ENCODE results near the gene NKAIN2.

DNA sequence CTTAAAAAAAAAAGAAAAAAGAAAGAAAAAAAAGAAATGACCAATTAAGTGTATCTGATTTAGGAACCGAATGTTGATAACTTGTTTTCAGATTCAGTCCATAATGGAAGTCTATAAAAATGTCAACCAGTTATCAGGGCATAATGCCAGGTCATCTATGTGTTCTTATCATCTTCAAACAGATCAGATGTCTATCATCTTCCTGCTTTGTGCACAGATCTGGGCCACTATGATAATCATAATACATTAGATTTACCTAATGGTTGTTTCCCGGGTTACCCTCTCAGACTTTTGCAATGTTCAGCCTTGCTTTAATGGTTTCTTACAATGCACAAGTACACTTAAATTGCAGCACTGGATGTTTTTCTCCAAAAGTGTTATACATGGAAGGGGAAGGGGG, 100.6 kb downstream of the NKAIN2 start:
- TF ChIP-seq RFX1 (IDR thresholded peaks at IDR 0.05) (no peak), RBM34 (IDR thresholded peaks at IDR 0.05; ENCODE audit: borderline replicate concordance, insufficient read depth, low read length) (no peak), GTF2E2 (tag; IDR thresholded peaks at IDR 0.05) (no peak), SAFB2 (IDR thresholded peaks at IDR 0.05; ENCODE audit: borderline replicate concordance, low read depth, low read length, severe bottlenecking) (no peak), MEF2A (IDR thresholded peaks at IDR 0.05; ENCODE audit: control insufficient read depth, low read depth, low read length) (no peak), BHLHE40 (IDR thresholded peaks at IDR 0.05; ENCODE audit: low read length) (no peak)
- TF ChIP-seq, protein P1, sequence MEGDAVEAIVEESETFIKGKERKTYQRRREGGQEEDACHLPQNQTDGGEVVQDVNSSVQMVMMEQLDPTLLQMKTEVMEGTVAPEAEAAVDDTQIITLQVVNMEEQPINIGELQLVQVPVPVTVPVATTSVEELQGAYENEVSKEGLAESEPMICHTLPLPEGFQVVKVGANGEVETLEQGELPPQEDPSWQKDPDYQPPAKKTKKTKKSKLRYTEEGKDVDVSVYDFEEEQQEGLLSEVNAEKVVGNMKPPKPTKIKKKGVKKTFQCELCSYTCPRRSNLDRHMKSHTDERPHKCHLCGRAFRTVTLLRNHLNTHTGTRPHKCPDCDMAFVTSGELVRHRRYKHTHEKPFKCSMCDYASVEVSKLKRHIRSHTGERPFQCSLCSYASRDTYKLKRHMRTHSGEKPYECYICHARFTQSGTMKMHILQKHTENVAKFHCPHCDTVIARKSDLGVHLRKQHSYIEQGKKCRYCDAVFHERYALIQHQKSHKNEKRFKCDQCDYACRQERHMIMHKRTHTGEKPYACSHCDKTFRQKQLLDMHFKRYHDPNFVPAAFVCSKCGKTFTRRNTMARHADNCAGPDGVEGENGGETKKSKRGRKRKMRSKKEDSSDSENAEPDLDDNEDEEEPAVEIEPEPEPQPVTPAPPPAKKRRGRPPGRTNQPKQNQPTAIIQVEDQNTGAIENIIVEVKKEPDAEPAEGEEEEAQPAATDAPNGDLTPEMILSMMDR (IDR thresholded peaks at IDR 0.05 in 2 of 3, conservative IDR thresholded peaks at IDR 0.05 in 1 of 3; ENCODE audit: insufficient read depth in 2 of 3, low read depth in 1 of 3, low read length in 3 of 3): no peak
- TF ChIP-seq, protein P2, sequence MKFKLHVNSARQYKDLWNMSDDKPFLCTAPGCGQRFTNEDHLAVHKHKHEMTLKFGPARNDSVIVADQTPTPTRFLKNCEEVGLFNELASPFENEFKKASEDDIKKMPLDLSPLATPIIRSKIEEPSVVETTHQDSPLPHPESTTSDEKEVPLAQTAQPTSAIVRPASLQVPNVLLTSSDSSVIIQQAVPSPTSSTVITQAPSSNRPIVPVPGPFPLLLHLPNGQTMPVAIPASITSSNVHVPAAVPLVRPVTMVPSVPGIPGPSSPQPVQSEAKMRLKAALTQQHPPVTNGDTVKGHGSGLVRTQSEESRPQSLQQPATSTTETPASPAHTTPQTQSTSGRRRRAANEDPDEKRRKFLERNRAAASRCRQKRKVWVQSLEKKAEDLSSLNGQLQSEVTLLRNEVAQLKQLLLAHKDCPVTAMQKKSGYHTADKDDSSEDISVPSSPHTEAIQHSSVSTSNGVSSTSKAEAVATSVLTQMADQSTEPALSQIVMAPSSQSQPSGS (CRISPR knock-in tag; IDR thresholded peaks at IDR 0.05): no peak
